Measurements from ENCODE around the gene WAC.
A peak's percentile ranks its signal among the peaks of the same experiment; 100 is the strongest.

Gene WAC

DNA sequence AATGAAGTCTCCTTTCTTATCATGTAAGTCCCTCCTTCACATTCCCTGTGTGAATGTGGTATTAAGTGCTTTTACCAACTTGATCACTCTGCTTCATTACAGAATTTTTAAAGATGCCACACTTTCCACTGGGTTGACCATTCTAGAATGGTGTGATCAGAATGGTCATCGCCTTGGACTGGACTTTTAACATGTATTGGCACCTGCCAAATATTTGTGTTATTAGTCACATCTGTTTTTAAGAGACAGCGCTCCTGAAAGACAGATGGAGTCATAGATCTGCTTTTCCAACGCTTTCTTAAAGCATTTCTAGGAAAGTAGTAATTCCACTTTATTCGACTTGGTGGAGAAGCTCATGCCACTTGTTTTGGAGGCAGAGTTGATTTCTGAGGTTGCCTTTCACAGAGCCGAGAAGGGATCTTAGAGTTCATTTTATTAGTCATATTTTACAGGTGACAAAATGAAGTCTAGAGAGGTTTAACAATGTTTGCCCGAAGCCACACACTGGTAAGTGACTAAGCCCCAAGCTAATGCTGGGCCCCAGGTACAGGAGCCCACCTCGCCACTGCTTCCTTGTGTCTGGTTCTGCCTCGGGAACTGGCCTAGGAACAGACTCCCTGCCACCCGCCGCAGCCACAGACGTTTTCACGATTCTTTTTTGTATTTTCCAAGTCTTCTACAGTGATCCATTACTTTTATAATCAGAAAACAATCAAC is 134.0 kb downstream of the WAC start:
- no peak overlapping the region for H3K4me3 Mint-ChIP-seq

GRCh38 chr10:28668363-28669226 is 135.7 kb downstream of the WAC start:
- ATAC-seq (peak; percentile 90), DNase-seq (peak; percentile 55)
- H3K36me3 Mint-ChIP-seq (ENCODE audit: low read depth): no peaks in the 10 kb centered on the region
- peaks cover 12% of the 10 kb centered on the region for H3K4me1 Mint-ChIP-seq
- no peak overlapping the region for H3K27ac Mint-ChIP-seq
- H3K27me3 Mint-ChIP-seq: peaks cover 72% of the 10 kb centered on the region
- H3K4me3 Mint-ChIP-seq: peak overlapping the region; percentile 73
- H3K9me3 Mint-ChIP-seq: no peaks in the 10 kb centered on the region

More for the DNA sequence above, 134.0 kb downstream of the WAC start:
- H3K4me1 Mint-ChIP-seq: peaks cover 12% of the 10 kb centered on the region
- H3K9me3 Mint-ChIP-seq: no peaks in the 10 kb centered on the region
- H3K27ac Mint-ChIP-seq: no peak overlapping the region
- no peak for DNase-seq
- ATAC-seq: no peak
- H3K27me3 Mint-ChIP-seq: peaks cover 67% of the 10 kb centered on the region
- H3K36me3 Mint-ChIP-seq (ENCODE audit: low read depth): no peaks in the 10 kb centered on the region

GRCh38 chr10:28669227-28670173 is 136.6 kb downstream of the WAC start:
- H3K4me1 Mint-ChIP-seq: peaks cover 12% of the 10 kb centered on the region
- peaks cover 73% of the 10 kb centered on the region for H3K27me3 Mint-ChIP-seq
- H3K4me3 Mint-ChIP-seq: peak overlapping the region; percentile 73
- DNase-seq: no peak
- H3K9me3 Mint-ChIP-seq: no peaks in the 10 kb centered on the region
- ATAC-seq: no peak
- no peak overlapping the region for H3K27ac Mint-ChIP-seq
- H3K36me3 Mint-ChIP-seq (ENCODE audit: low read depth): no peaks in the 10 kb centered on the region

All from activated naive CD8-positive, alpha-beta T cell treated with anti-CD3 and anti-CD28 coated beads, Interleukin-2, amount 50 U/mL, for 24 hours (primary cell).